A172 (cell line): ENCODE results near the gene KRT34. TPM values are rescaled to one million over a fixed set of nuclear protein-coding genes. Genes with fewer than 3 reads are reported as not detected.

Experiments used
- DNase-seq: peaks from one replicate; pipeline ENCODE4 v3.0.0-alpha.2; 2015; ENCODE audit warnings: low spot score
- total RNA-seq: library from RNA; depleted of rRNA; stranded (reverse); fragments of >200 nt; shearing (Covaris generic); gene quantifications from 2 replicates; pipeline ENCODE4 v1.2.3, GENCODE V29; 2014; rRNA removed

The KRT34 gene
- total RNA-seq, 1 experiment from 2014 or later = 1.1 TPM

GRCh38 chr17:41332239-41332638 is 49.9 kb downstream of the KRT34 start:
- no peak for DNase-seq

GRCh38 chr17:41331606-41332005 is 50.5 kb downstream of the KRT34 start:
- DNase-seq = no peak

GRCh38 chr17:41329279-41329948 is 52.7 kb downstream of the KRT34 start:
- DNase-seq = peak; percentile 77

- DNase-seq = no peak
Observed at GRCh38 chr17:41328207-41328606, 53.9 kb downstream of the KRT34 start.

Other genes with a start within 250 kb of the KRT34 start
- gene KRTAP4-6, start 241.8 kb downstream of the KRT34 start, total RNA-seq = not detected in 2 replicates
- gene KRTAP4-5, start 232.5 kb downstream of the KRT34 start, total RNA-seq = not detected in 2 replicates
- gene KRTAP4-4, start 221.6 kb downstream of the KRT34 start, total RNA-seq = not detected in 2 replicates
- not detected in 2 replicates for gene KRTAP4-3, start 214.1 kb downstream of the KRT34 start, total RNA-seq
- not detected in 2 replicates for gene KRTAP4-2, start 204.1 kb downstream of the KRT34 start, total RNA-seq
- 0.26 TPM in 1 of 2 replicates, not detected in the other for gene KRTAP4-1, start 197.4 kb downstream of the KRT34 start, total RNA-seq
- gene KRTAP9-1, start 192.4 kb downstream of the KRT34 start, total RNA-seq = not detected in 2 replicates
- not detected in 2 replicates for gene KRTAP9-2, start 155.7 kb downstream of the KRT34 start, total RNA-seq
- gene KRTAP9-3, start 149.9 kb downstream of the KRT34 start, total RNA-seq = not detected in 2 replicates
- not detected in 2 replicates for gene KRTAP9-8, start 144.3 kb downstream of the KRT34 start, total RNA-seq
- not detected in 2 replicates for gene KRTAP9-4, start 132.6 kb downstream of the KRT34 start, total RNA-seq
- not detected in 2 replicates for gene KRTAP9-9, start 126.9 kb downstream of the KRT34 start, total RNA-seq
- gene KRTAP9-6, start 116.9 kb downstream of the KRT34 start, total RNA-seq = not detected in 2 replicates
- not detected in 2 replicates for gene KRTAP9-7, start 106.6 kb downstream of the KRT34 start, total RNA-seq
- gene KRTAP29-1, start 79.5 kb downstream of the KRT34 start, total RNA-seq = 0.16 TPM in 1 of 2 replicates, not detected in the other
- gene KRTAP16-1, start 73.0 kb downstream of the KRT34 start, total RNA-seq = not detected in 2 replicates
- gene KRTAP17-1, start 66.6 kb downstream of the KRT34 start, total RNA-seq = not detected in 2 replicates
- gene KRT33A, start 31.5 kb downstream of the KRT34 start, total RNA-seq = not detected in 2 replicates
- not detected in 2 replicates for gene KRT33B, start 12.5 kb downstream of the KRT34 start, total RNA-seq
- not detected in 2 replicates for gene KRT31, start 15.3 kb upstream of the KRT34 start, total RNA-seq
- gene KRT37, start 42.3 kb upstream of the KRT34 start, total RNA-seq = not detected in 2 replicates
- gene KRT38, start 58.7 kb upstream of the KRT34 start, total RNA-seq = not detected in 2 replicates
- gene KRT32, start 85.1 kb upstream of the KRT34 start, total RNA-seq = 0.12 TPM in 1 of 2 replicates, not detected in the other
- not detected in 2 replicates for gene KRT35, start 98.8 kb upstream of the KRT34 start, total RNA-seq
- gene KRT36, start 107.6 kb upstream of the KRT34 start, total RNA-seq = 0.05 TPM in 1 of 2 replicates, not detected in the other
- gene KRT13, start 123.3 kb upstream of the KRT34 start, total RNA-seq = 2.7 and 2.8 TPM in 2 replicates
- 29.8 and 31.9 TPM in 2 replicates for gene KRT15, start 136.6 kb upstream of the KRT34 start, total RNA-seq
- gene KRT19, start 146.0 kb upstream of the KRT34 start, total RNA-seq = 8.5 and 11.5 TPM in 2 replicates
- not detected in 2 replicates for gene KRT9, start 189.8 kb upstream of the KRT34 start, total RNA-seq
- gene KRT14, start 204.6 kb upstream of the KRT34 start, total RNA-seq = not detected in 2 replicates
- 0.50 and 2.2 TPM in 2 replicates for gene KRT16, start 230.5 kb upstream of the KRT34 start, total RNA-seq
- 0.29 TPM in 1 of 2 replicates, not detected in the other for gene KRT17, start 242.3 kb upstream of the KRT34 start, total RNA-seq